Nephron progenitor cell (in vitro differentiated cells): ENCODE measurements around the gene CCL8.

Source experiments
- DNase-seq: peaks from one replicate; pipeline ENCODE4 v3.0.0; 2021
- H3K27ac Mint-ChIP-seq: 2 replicates; pipeline ENCODE4 v1.8.0; 2021; ENCODE audit warnings: mild to moderate bottlenecking, moderate library complexity, mixed read lengths
- H3K27me3 Mint-ChIP-seq: 2 replicates; pipeline ENCODE4 v1.8.0; 2021; ENCODE audit warnings: mild to moderate bottlenecking, low read depth, mixed read lengths; ENCODE audit not compliant: poor library complexity
- H3K36me3 Mint-ChIP-seq: 2 replicates; pipeline ENCODE4 v1.8.0; 2021; ENCODE audit warnings: low read depth, mixed read lengths
- H3K4me1 Mint-ChIP-seq: 2 replicates; pipeline ENCODE4 v1.8.0; 2021; ENCODE audit warnings: mixed read lengths
- H3K4me3 Mint-ChIP-seq: 2 replicates; pipeline ENCODE4 v1.8.0; 2021; ENCODE audit warnings: mild to moderate bottlenecking, moderate library complexity, mixed read lengths
- H3K9me3 Mint-ChIP-seq: 2 replicates; pipeline ENCODE4 v1.8.0; 2021; ENCODE audit warnings: mild to moderate bottlenecking, moderate library complexity, mixed read lengths
- CTCF ChIP-seq: fragments of 200-600 bp; sonication (generic); IDR thresholded peaks from 2 replicates; pipeline ENCODE4 v1.5.0; 2021; ENCODE audit warnings: antibody characterized with exemption

Gene CCL8

GRCh38 chr17:34363183-34363661, 44.0 kb downstream of the CCL8 start, which contains the start of gene CCL1:
CCL1 (minus strand) TSS chr17:34363233; CDS start chr17:34363161, 72 bp downstream.
- H3K27me3 Mint-ChIP-seq = peaks cover 28% of the 10 kb centered on the region
- no peaks in the 10 kb centered on the region for H3K9me3 Mint-ChIP-seq
- H3K36me3 Mint-ChIP-seq = no peaks in the 10 kb centered on the region
- no peak for TF ChIP-seq CTCF
- no peak within 1 kb of the TSS for H3K27ac Mint-ChIP-seq
- H3K4me1 Mint-ChIP-seq = no peaks in the 10 kb centered on the region
- no peak for DNase-seq
- no peak within 1 kb of the TSS for H3K4me3 Mint-ChIP-seq

- DNase-seq = no peak
- Mint-ChIP-seq H3K36me3 (no peaks in the 10 kb centered on the region), H3K27me3 (peaks cover 28% of the 10 kb centered on the region), H3K9me3 (no peaks in the 10 kb centered on the region), H3K27ac (no peak overlapping the region), H3K4me3 (no peak overlapping the region), H3K4me1 (peaks cover 1% of the 10 kb centered on the region)
- no peak for TF ChIP-seq CTCF
Measured at GRCh38 chr17:34364751-34365150, 45.5 kb downstream of the CCL8 start.

GRCh38 chr17:34365340-34365739, 46.1 kb downstream of the CCL8 start:
- Mint-ChIP-seq H3K27ac (no peak overlapping the region), H3K4me3 (no peak overlapping the region), H3K27me3 (peaks cover 28% of the 10 kb centered on the region), H3K36me3 (no peaks in the 10 kb centered on the region), H3K4me1 (peaks cover 6% of the 10 kb centered on the region), H3K9me3 (no peaks in the 10 kb centered on the region)
- DNase-seq = no peak
- TF ChIP-seq CTCF = no peak

- Mint-ChIP-seq H3K27ac (no peak overlapping the region), H3K9me3 (no peaks in the 10 kb centered on the region), H3K4me1 (peaks cover 11% of the 10 kb centered on the region), H3K36me3 (no peaks in the 10 kb centered on the region), H3K27me3 (peaks cover 28% of the 10 kb centered on the region), H3K4me3 (no peak overlapping the region)
- TF ChIP-seq CTCF = no peak
- no peak for DNase-seq
Measured at GRCh38 chr17:34366010-34366409, 46.8 kb downstream of the CCL8 start.

- no peak overlapping the region for H3K4me3 Mint-ChIP-seq
- H3K4me1 Mint-ChIP-seq = peaks cover 17% of the 10 kb centered on the region
- no peak for DNase-seq
- TF ChIP-seq CTCF = no peak
- H3K36me3 Mint-ChIP-seq = no peaks in the 10 kb centered on the region
- no peaks in the 10 kb centered on the region for H3K9me3 Mint-ChIP-seq
- peaks cover 28% of the 10 kb centered on the region for H3K27me3 Mint-ChIP-seq
- no peak overlapping the region for H3K27ac Mint-ChIP-seq
Measured at GRCh38 chr17:34366529-34367107, 47.4 kb downstream of the CCL8 start.
